PC-3 (cell line): Measurements from ENCODE around the gene SLCO2B1.

ENCODE experiments used
- CTCF ChIP-seq: fragments of 300-600 bp; sonication (generic); conservative IDR thresholded peaks from 2 replicates; pipeline ENCODE4 v1.5.1; 2017; ENCODE audit warnings: antibody characterized with exemption, low read depth, mild to moderate bottlenecking, low read length
- EZH2 ChIP-seq: fragments of 300-600 bp; sonication (generic); IDR thresholded peaks from one replicate; pipeline ENCODE4 v1.6.1; 2017; ENCODE audit warnings: antibody characterized with exemption, mild to moderate bottlenecking, low read length; ENCODE audit not compliant: unreplicated experiment

DNA sequence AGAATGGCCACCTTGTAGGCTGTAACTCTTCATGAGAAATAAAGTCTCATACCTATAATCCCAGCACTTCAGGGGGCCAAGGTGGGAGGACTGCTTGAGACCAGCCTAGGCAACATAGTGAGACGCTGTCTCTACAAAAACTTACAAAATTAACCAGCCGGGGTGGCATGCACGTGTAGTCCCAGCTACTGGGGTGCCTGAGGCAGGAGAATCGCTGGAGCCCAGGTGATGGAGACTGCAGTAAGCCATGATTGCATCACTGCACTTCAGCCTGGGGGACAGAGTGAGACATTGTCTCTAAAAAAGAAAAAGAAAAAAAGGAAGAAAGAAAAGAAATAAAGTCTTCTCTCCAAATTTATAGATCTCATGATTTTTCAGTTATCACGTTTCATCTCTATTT, 4.2 kb upstream of the SLCO2B1 start:
- TF ChIP-seq CTCF (no peak), EZH2 (no peak)
